Fibroblast of lung (primary cell): ENCODE results near the gene CAPZB.

ENCODE experiments used
- CTCF ChIP-seq, 2 donors: IDR thresholded peaks in 1 of 2; conservative IDR thresholded peaks in 1 of 2; 1 replicate in 1 of 2; 2 replicates in 1 of 2; pipeline ENCODE4 v1.5.1; 2011 to 2012; ENCODE audit warnings: low read length in 2 of 2, control low read depth in 1 of 2, inconsistent platforms in 1 of 2, low read depth in 1 of 2, mild to moderate bottlenecking in 1 of 2
- EZH2 ChIP-seq: IDR thresholded peaks from 2 replicates; pipeline ENCODE4 v1.5.1; 2012; ENCODE audit warnings: low read length, control low read depth, mild to moderate bottlenecking; ENCODE audit errors: missing control alignments

GRCh38 chr1:19484798-19485361 lies 459 bp downstream of the CAPZB start:
- TF ChIP-seq CTCF (conservative IDR thresholded peaks at IDR 0.05 in 1 of 2, IDR thresholded peaks at IDR 0.05 in 1 of 2; ENCODE audit: low read depth in 1 of 2, low read length in 2 of 2) (no peak), EZH2 (no peak)
